ENCODE measurements around the gene ZNF574. TPM values are rescaled to one million over a fixed set of nuclear protein-coding genes. Genes with fewer than 3 reads are reported as not detected.

Gene ZNF574
- total RNA-seq, 4 donors from 2014 or later: 16.0 to 22.8 (median 21.1) TPM

DNA sequence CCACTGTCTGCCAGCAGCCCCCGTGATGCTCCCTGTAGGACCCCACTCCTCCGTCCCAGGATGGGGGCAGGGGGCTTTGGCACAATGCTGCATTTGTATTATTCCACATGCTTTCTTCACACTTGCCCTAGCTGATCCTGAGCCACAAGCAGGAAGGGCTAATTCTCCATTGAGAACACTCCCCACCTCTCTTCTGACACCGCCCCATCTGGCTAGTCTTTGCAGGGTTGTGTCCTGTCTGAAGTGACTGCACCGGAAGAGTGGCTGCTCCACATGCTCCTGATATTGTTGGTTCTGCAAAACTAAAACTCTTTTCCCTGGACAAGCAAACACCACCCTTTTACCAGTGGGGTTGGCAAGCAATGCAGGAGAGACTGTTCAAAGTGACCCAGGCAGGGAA lies 18.0 kb downstream of the ZNF574 start:
- Histone ChIP-seq H3K27ac (no peak overlapping the region), H3K27me3 (peaks cover 10% of the 10 kb centered on the region), H3K36me3 (no peaks in the 10 kb centered on the region), H3K4me3 (replicated peaks in 1 of 3) (no peak overlapping the region), H3K9me3 (no peaks in the 10 kb centered on the region), H3K4me1 (no peaks in the 10 kb centered on the region)
- intact Hi-C loops (cut with DNase I): no loop called here
- no peak for TF ChIP-seq POLR2A (IDR thresholded peaks at IDR 0.05)
- TF ChIP-seq, protein P1, sequence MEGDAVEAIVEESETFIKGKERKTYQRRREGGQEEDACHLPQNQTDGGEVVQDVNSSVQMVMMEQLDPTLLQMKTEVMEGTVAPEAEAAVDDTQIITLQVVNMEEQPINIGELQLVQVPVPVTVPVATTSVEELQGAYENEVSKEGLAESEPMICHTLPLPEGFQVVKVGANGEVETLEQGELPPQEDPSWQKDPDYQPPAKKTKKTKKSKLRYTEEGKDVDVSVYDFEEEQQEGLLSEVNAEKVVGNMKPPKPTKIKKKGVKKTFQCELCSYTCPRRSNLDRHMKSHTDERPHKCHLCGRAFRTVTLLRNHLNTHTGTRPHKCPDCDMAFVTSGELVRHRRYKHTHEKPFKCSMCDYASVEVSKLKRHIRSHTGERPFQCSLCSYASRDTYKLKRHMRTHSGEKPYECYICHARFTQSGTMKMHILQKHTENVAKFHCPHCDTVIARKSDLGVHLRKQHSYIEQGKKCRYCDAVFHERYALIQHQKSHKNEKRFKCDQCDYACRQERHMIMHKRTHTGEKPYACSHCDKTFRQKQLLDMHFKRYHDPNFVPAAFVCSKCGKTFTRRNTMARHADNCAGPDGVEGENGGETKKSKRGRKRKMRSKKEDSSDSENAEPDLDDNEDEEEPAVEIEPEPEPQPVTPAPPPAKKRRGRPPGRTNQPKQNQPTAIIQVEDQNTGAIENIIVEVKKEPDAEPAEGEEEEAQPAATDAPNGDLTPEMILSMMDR (IDR thresholded peaks at IDR 0.05): no peak
- WGBS, 2 donors: 39% methylated on average over 4 of the region's 4 CpGs
- no peak for DNase-seq

- H3K27ac ChIP-seq: no peak overlapping the region
- H3K4me3 ChIP-seq (replicated peaks in 1 of 3): no peak overlapping the region
Measured at GRCh38 chr19:42095142-42095813, 19.3 kb downstream of the ZNF574 start.

DNA sequence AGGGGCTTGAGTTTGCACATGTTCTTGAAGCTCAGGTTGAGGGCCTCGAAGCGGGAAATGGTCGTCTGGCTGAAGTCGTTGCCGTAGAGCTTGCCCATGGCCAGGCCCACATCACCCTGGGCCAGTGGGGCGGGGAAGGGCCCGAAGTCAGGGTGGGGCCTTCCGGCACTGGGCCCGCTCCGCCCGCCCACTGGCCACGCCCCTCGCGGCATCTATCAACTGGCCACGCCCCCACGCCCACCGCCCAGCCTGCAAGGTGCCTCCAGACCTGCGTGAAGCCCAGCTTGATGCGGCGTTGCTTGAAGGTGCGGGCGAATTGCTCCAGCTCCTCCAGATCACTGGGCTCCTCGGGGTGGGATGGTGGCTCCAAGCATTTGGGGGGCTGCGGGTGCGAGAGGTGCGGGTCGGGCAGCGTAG lies 19.9 kb downstream of the ZNF574 start:
- Histone ChIP-seq H3K4me1 (no peaks in the 10 kb centered on the region), H3K27ac (no peak overlapping the region), H3K36me3 (no peaks in the 10 kb centered on the region), H3K4me3 (replicated peaks in 1 of 3) (no peak overlapping the region), H3K9me3 (no peaks in the 10 kb centered on the region), H3K27me3 (peaks cover 10% of the 10 kb centered on the region)
- intact Hi-C loops (cut with DNase I): no loop called here
- no peak for DNase-seq
- TF ChIP-seq POLR2A (IDR thresholded peaks at IDR 0.05): no peak
- TF ChIP-seq, protein P1 (IDR thresholded peaks at IDR 0.05): no peak
- WGBS, 2 donors: 7 to 22% methylated on average over 3 to 16 of the region's 28 CpGs

More at GRCh38 chr19:42095142-42095813, 19.3 kb downstream of the ZNF574 start:
- Histone ChIP-seq H3K9me3 (no peaks in the 10 kb centered on the region), H3K36me3 (no peaks in the 10 kb centered on the region), H3K27me3 (peaks cover 10% of the 10 kb centered on the region), H3K4me1 (no peaks in the 10 kb centered on the region)
- intact Hi-C loops (cut with DNase I): no loop called here
- 80 to 88% methylated on average over 6 to 10 of the region's 36 CpGs for WGBS, 2 donors
- no peak for TF ChIP-seq POLR2A (IDR thresholded peaks at IDR 0.05)
- TF ChIP-seq, protein P1 (IDR thresholded peaks at IDR 0.05): no peak
- no peak for DNase-seq

GRCh38 chr19:42096255-42096837 lies 20.4 kb downstream of the ZNF574 start:
- H3K4me1 ChIP-seq: no peaks in the 10 kb centered on the region
- no peak for DNase-seq
- H3K36me3 ChIP-seq: no peaks in the 10 kb centered on the region
- H3K4me3 ChIP-seq (replicated peaks in 1 of 3): no peak overlapping the region
- H3K27me3 ChIP-seq: peaks cover 10% of the 10 kb centered on the region
- no peak overlapping the region for H3K27ac ChIP-seq
- TF ChIP-seq POLR2A (IDR thresholded peaks at IDR 0.05): no peak
- TF ChIP-seq, protein P1 (IDR thresholded peaks at IDR 0.05): no peak
- no peaks in the 10 kb centered on the region for H3K9me3 ChIP-seq
- WGBS, 2 donors: 29 to 41% methylated on average over 14 to 15 of the region's 15 CpGs
- intact Hi-C loops (cut with DNase I): no loop called here

DNA sequence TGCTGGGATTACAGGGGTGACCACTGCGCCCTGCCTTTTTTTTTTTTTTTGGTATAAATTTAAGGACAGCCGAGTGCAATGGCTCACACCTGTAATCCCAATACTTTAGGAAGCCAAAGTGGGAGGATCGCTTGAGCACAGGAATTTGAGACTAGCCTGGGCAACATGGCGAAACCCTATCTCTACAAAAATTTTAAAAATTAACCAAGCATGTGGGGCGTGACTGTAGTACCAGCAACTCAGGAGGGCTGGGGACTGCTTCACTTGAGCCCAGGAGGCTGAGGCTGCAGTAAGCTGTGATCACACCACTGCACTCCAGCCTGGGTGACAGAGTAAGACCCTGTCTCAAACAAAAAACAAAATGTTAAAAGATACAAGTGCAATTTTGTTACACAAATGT lies 21.5 kb downstream of the ZNF574 start:
- Histone ChIP-seq H3K4me3 (replicated peaks in 1 of 3) (no peak overlapping the region), H3K4me1 (no peaks in the 10 kb centered on the region), H3K9me3 (no peaks in the 10 kb centered on the region), H3K27ac (no peak overlapping the region), H3K27me3 (peaks cover 10% of the 10 kb centered on the region), H3K36me3 (no peaks in the 10 kb centered on the region)
- intact Hi-C loops (cut with DNase I): no loop called here
- 75 to 88% methylated on average over 5 of the region's 5 CpGs for WGBS, 2 donors
- TF ChIP-seq POLR2A (IDR thresholded peaks at IDR 0.05): no peak
- DNase-seq: no peak
